GM12878 (cell line): ENCODE data around the gene ETV2. TPM values are rescaled to one million over a fixed set of nuclear protein-coding genes. Genes with fewer than 3 reads are reported as not detected.

Experiments
- CHD1 ChIP-seq: IDR thresholded peaks from 2 replicates; pipeline ENCODE4 v1.6.1; 2012; ENCODE audit warnings: low read depth, low read length, improper control_type of control experiment
- CHD4 ChIP-seq: fragments of 200-600 bp; sonication (generic); IDR thresholded peaks from 2 replicates; pipeline ENCODE4 v1.6.1; 2016; ENCODE audit warnings: mild to moderate bottlenecking
- EZH2 ChIP-seq: IDR thresholded peaks from 2 replicates; pipeline ENCODE4 v1.6.1; 2012; ENCODE audit warnings: low read depth, mild to moderate bottlenecking, control low read depth, inconsistent platforms, low read length, borderline replicate concordance; ENCODE audit not compliant: control insufficient read depth
- GATAD2B ChIP-seq: fragments of 450-650 bp; conservative IDR thresholded peaks from 2 replicates; pipeline ENCODE4 v1.6.1; 2017; ENCODE audit warnings: low read depth, mild to moderate bottlenecking, moderate library complexity
- POLR2AphosphoS2 ChIP-seq: IDR thresholded peaks from 2 replicates; pipeline ENCODE4 v1.6.1; 2011; ENCODE audit warnings: low read depth, mild to moderate bottlenecking, low read length, improper control_type of control experiment, moderate library complexity
- RFX5 ChIP-seq: IDR thresholded peaks from 2 replicates; pipeline ENCODE4 v1.6.1; 2011; ENCODE audit warnings: low read depth, low read length, improper control_type of control experiment
- RUNX3 ChIP-seq: IDR thresholded peaks from 2 replicates; pipeline ENCODE4 v1.6.1; 2012; ENCODE audit warnings: low read length, inconsistent platforms
- SMC3 ChIP-seq: IDR thresholded peaks from 2 replicates; pipeline ENCODE4 v1.6.1; 2011; ENCODE audit warnings: low read length, improper control_type of control experiment, borderline replicate concordance
- ZBTB4 ChIP-seq: fragments of 450-650 bp; formaldehyde crosslinking; IDR thresholded peaks from 2 replicates; pipeline ENCODE4 v1.4.0; 2022; ENCODE audit warnings: mild to moderate bottlenecking, moderate library complexity
- ZNF622 ChIP-seq: fragments of 450-650 bp; IDR thresholded peaks from 2 replicates; pipeline ENCODE4 v1.6.1; 2017; ENCODE audit warnings: mild to moderate bottlenecking, inconsistent platforms
- ZNF687 ChIP-seq: fragments of 450-650 bp; IDR thresholded peaks from 2 replicates; pipeline ENCODE4 v1.6.1; 2017; ENCODE audit warnings: mild to moderate bottlenecking, moderate library complexity
- ZSCAN29 ChIP-seq: fragments of 450-650 bp; IDR thresholded peaks from 2 replicates; pipeline ENCODE4 v1.6.1; 2017; ENCODE audit warnings: mild to moderate bottlenecking, moderate library complexity
- polyA plus RNA-seq, 11 experiments: library from polyadenylated mRNA; depleted of rRNA in 4 of 11; unstranded in 6 of 11; stranded (reverse) in 5 of 11; fragments of >200 nt; fragmentation: Nextera tagmentation in 4 of 11; fragmentation: Illumina TruSeq in 1 of 11; extraction: Ambion mirVana in 4 of 11; extraction: Trizol in 1 of 11; gene quantifications; 1 replicate in 1 of 11; 2 replicates in 10 of 11; pipeline versions ENCODE4 v1.2.1 to v1.2.3, GENCODE V29; 2011 to 2016; ENCODE audit warnings: inconsistent platforms in 2 of 11, missing spikeins in 2 of 11, low read depth in 1 of 11
- total RNA-seq, 4 experiments: library from RNA; depleted of rRNA in 3 of 4; stranded (reverse); fragments of >200 nt in 3 of 4; fragmentation: Illumina TruSeq in 1 of 4; extraction: Trizol in 1 of 4; gene quantifications; 2 replicates each; pipeline versions ENCODE4 v1.2.1 to v1.2.3, GENCODE V29; 2013 to 2021

Gene ETV2
- total and polyA plus RNA-seq, 10 of the 15 experiments (the other 5 are each of a cell fraction or from before 2014, with no cell fraction given): 0.10 to 1.4 (median 0.54) TPM; not detected in 1

GRCh38 chr19:35673121-35673804, 31.7 kb downstream of the ETV2 start (continued):
- no peak for TF ChIP-seq POLR2AphosphoS2
- no peak for TF ChIP-seq CHD4
- no peak for TF ChIP-seq EZH2
- no peak for TF ChIP-seq SMC3
- no peak for TF ChIP-seq RFX5
- TF ChIP-seq ZNF622: no peak
- TF ChIP-seq ZNF687: no peak
- no peak for TF ChIP-seq CHD1
- no peak for TF ChIP-seq ZSCAN29
- TF ChIP-seq RUNX3: peak; percentile 63
- TF ChIP-seq GATAD2B: 0 out of 2 replicates have a peak, but pooled peaks have one; percentile 48
- no peak for TF ChIP-seq ZBTB4 (CRISPR knock-in tag)
